Stimulated activated CD4-positive, alpha-beta T cell treated with anti-CD3 and anti-CD28 coated beads, Interleukin-2, amount 100 ng/mL, for 24 hours (primary cell): ENCODE data around the gene LBX1.

ENCODE experiments used
- DNase-seq, 2 donors: peaks; one replicate each; pipeline ENCODE4 v3.0.0-alpha.2; 2020

LBX1 gene

GRCh38 chr10:101224910-101225823 is 4.1 kb downstream of the LBX1 start:
- peak in 1 of 2 donors; percentile 18 for DNase-seq

DNA sequence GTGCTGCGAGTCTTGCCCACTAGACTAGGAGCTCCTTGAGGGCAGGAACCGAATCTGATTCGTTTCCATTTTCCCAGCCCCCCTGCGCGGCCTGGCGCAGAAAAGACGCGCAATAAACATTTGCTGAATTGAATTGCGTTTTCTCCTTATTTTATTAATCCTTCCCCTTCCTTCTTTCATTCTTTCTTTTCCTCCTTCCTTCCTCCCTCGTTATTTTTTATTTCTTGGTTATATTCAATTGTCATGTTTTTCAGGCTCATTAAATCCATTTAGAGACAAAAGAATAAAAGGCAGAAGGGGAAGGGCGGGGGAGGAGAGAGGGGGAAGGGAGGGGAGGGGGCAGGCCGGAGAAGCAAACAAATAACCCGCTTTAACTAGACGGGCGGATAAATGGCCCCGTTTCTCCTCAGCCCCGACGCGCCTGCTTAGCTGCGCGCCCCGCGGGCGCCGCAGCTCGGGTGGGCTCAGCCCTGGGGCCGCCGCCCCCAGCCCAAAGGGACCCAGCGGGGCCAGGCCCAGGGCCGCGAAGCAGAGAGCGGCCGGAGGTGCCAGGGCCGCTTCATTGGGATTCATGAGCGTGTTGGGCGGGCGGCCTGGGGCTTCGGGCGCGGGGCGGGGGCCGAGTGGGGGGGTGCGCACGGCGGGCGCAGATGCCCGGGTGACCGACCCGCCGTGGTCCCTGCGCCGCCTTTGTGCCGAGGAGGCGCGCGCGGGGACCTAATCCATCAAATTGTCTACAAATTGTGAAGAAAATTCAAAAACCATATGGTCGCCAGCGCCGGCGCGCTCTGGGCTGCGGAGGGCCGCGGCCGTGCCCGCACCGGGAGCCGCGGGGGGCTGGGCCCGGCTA is 5.0 kb downstream of the LBX1 start:
- DNase-seq = no peak

- no peak for DNase-seq
These were observed 5.8 kb downstream of the LBX1 start for GRCh38 chr10:101223274-101224059.

GRCh38 chr10:101222683-101223273 is 6.5 kb downstream of the LBX1 start:
- no peak for DNase-seq

- no peak for DNase-seq
These were observed 7.2 kb downstream of the LBX1 start for GRCh38 chr10:101221963-101222531.

GRCh38 chr10:101221549-101221948 is 7.7 kb downstream of the LBX1 start:
- no peak for DNase-seq

DNA sequence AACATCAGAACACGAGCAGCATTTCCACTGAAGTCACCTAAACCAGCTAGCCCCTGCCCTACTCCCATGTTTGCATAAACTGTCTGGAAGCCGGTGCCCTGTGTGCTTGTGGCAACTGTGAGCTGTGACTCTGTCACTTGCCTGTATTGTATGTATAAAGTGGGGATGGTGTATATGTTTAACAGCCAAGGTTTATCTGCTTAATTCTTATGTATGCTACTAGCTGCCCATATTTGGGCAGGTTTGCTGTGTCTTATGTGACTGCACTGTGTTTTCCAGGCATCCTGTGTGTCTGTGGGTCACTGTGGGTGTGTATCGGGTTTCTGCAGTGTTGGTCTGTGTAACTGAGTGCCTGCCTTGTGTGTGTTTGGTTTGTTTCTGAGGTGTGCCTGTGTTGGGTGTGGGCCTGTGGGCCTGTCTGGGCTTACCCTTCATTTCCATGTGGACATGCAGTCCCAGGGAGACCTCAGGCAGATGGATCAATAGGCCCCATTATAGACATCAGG is 9.3 kb downstream of the LBX1 start:
- DNase-seq = no peak

GRCh38 chr10:101219139-101219945 is 9.9 kb downstream of the LBX1 start:
- no peak for DNase-seq

DNA sequence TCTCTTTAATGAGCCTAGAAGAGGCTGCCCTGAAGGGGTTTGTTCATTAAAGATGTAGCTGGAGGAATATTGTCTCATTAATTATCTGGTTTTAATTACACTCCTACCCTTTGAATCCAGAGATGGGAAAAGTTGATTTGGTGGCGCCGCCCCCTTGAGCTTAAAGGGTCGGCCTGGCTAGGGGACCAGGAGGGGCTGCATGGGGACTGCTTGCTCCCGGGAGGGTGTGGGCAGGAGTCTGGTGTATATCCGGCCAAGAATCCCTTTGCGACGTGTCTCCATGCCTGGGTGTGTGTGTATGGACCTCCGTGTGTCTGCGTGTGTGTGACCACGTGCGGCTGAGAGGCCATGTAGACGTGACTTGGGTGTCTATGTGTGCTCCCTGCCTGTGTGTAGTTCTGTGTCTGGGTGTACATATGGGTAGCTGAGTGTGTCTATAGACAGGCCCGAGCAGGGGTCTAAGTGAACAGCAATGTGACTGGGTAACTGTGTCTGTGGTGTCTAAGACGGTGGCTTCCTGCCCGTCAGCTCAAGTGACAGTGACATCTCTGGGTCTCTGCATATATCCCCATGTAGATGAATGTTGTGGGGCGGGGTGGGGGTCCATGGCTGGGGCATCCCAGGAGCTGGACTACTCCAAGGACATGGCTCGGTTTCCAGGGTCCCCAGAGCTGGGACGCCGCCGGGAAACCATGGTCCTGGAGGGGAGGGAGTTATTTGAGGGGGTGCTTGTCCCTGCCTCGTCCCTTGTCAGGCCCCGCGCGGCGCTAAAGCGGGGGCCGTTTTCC is 10.7 kb downstream of the LBX1 start:
- DNase-seq = no peak

DNA sequence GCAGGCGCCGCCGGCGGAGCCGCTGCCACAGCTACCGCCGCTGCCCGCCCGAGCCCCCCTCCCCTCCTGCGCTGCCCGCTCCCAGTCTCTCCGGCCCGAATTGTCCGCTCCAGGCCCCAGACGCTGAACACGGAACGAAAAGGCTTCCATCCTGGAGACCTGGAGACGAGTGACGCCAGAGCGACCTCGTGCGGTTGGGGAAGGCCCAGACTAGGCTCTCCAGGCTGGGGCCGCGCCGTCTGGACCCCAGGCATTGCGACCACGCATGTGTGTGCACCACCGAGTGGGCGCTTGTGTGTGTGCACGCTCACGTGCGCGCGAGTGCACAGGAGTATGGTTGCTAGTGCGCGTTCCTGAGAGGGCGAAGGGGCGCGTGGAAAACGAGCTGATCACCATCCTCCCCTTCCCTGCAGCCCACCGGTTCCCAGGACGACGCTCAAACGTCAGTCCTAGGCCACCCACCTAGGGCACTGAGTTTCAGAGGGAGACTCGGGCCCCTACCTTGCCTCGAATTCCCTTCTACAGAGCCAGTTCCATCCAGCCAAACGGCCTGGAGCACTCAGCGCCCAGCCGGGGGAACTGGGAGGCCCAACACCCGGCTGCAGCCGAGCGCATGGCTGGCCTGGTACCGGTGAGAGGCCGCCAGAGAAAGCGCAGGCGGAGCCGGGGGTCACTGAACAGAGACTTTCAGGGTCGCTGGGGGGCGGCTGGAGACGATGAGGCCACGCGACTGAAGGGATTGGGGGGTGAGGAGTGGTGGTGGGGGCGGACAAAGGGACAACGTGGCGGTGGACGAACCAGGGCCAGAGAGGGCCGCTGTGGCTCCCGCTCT is 11.6 kb downstream of the LBX1 start:
- no peak for DNase-seq

- no peak for DNase-seq
These were observed 12.2 kb downstream of the LBX1 start for GRCh38 chr10:101217044-101217425.

DNA sequence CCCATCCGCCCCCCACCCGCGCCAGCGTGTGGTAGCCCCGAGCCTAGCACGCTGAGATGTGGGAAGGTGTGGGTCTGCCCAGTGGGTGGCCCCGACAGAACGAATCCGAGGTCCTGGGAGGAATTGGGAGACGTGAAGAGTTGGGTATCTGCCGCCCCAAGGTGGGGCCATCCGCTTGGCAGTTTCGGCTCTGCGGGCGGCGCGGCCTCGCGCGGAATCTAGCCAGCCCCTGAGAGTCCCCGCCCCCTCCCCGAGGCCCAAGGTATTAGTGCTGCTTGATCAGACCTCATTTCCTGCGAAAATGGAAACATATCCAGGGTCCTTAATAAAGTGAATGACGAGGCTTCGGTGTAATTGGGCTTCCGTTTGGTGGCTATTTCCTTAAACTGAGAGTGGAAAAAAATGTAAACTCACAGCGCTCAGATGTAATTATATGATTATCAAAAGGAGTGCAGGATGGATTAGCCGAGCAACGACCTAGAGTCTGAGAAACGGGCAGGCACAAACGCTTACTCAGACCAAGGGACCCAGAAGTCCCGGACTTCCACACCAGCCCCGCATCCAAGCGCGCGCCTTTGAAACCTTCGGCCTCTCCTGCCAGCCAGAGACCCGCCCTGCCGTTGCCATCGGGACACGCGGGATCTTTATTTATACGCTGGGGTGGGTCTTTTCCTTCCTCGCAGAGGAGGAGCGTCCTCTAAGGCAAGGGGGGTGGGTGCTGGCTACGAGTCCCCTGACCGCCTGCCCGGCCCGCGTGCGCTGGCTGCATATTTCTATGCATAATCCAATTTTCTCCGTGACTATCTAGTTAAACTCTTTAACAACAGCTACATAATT is 12.8 kb downstream of the LBX1 start:
- DNase-seq = no peak

GRCh38 chr10:101215397-101216206 is 13.7 kb downstream of the LBX1 start:
- DNase-seq = no peak

GRCh38 chr10:101214446-101215396 is 14.5 kb downstream of the LBX1 start:
- peak; percentile 83 to 86 for DNase-seq

GRCh38 chr10:101208543-101208942 is 20.7 kb downstream of the LBX1 start:
- no peak for DNase-seq

- DNase-seq = no peak
These were observed 22.2 kb downstream of the LBX1 start for GRCh38 chr10:101207026-101207425.
